Measurements from ENCODE around the gene CFAP43.

CFAP43 gene

GRCh38 chr10:104231784-104232612, at the start of gene CFAP43:
Gene CFAP43 (minus strand): TSS chr10:104232364. CDS start chr10:104232246, 118 bp downstream.
- DNase-seq (ENCODE audit: low read depth in 2 of 2), result peak; percentile 99

GRCh38 chr10:104281694-104282093, 49.5 kb upstream of the CFAP43 start:
- no peak for DNase-seq (ENCODE audit: low read depth in 2 of 2)

- DNase-seq (ENCODE audit: low read depth in 2 of 2), result no peak
Observed at GRCh38 chr10:104279550-104280259, 47.5 kb upstream of the CFAP43 start.

- DNase-seq (ENCODE audit: low read depth in 2 of 2), result no peak
Observed at GRCh38 chr10:104277785-104278184, 45.6 kb upstream of the CFAP43 start.

- no peak for DNase-seq (ENCODE audit: low read depth in 2 of 2)
Observed at GRCh38 chr10:104276192-104276591, 44.0 kb upstream of the CFAP43 start.

- DNase-seq (ENCODE audit: low read depth in 2 of 2), result no peak
Observed at GRCh38 chr10:104274762-104275721, 42.9 kb upstream of the CFAP43 start.

- no peak for DNase-seq (ENCODE audit: low read depth in 2 of 2)
Observed at GRCh38 chr10:104273899-104274575, 41.9 kb upstream of the CFAP43 start.

- DNase-seq (ENCODE audit: low read depth in 2 of 2), result no peak
Observed at GRCh38 chr10:104273286-104273685, 41.1 kb upstream of the CFAP43 start.

- DNase-seq (ENCODE audit: low read depth in 2 of 2), result peak; percentile 91 to 93
Observed at GRCh38 chr10:104268713-104269645, 36.8 kb upstream of the CFAP43 start, which contains the start of gene GSTO2. Gene GSTO2 (plus strand): TSS chr10:104269184. CDS start chr10:104274916, 5,732 bp downstream.

GRCh38 chr10:104268405-104268712, 36.2 kb upstream of the CFAP43 start:
- no peak for DNase-seq (ENCODE audit: low read depth in 2 of 2)

GRCh38 chr10:104267721-104268404, 35.7 kb upstream of the CFAP43 start:
- DNase-seq (ENCODE audit: low read depth in 2 of 2), result no peak

- DNase-seq (ENCODE audit: low read depth in 2 of 2), result no peak
Observed at GRCh38 chr10:104264783-104265182, 32.6 kb upstream of the CFAP43 start.

GRCh38 chr10:104262055-104262454, 29.9 kb upstream of the CFAP43 start:
- no peak for DNase-seq (ENCODE audit: low read depth in 2 of 2)

GRCh38 chr10:104260775-104261115, 28.6 kb upstream of the CFAP43 start:
- DNase-seq (ENCODE audit: low read depth in 2 of 2), result no peak

- no peak for DNase-seq (ENCODE audit: low read depth in 2 of 2)
Observed at GRCh38 chr10:104259999-104260774, 28.0 kb upstream of the CFAP43 start.

GRCh38 chr10:104259456-104259855, 27.3 kb upstream of the CFAP43 start:
- no peak for DNase-seq (ENCODE audit: low read depth in 2 of 2)

GRCh38 chr10:104258209-104258608, 26.0 kb upstream of the CFAP43 start:
- no peak for DNase-seq (ENCODE audit: low read depth in 2 of 2)

GRCh38 chr10:104257235-104257634, 25.1 kb upstream of the CFAP43 start:
- no peak for DNase-seq (ENCODE audit: low read depth in 2 of 2)

Measured in stimulated activated CD8-positive, alpha-beta memory T cell treated with anti-CD3 and anti-CD28 coated beads, Interleukin-7, amount 100 ng/mL, for 1 hour (primary cell).